ENCODE measurements around the gene EIF4G3.
"Not testable (repeated sequence)": the region's sequence is repeated elsewhere in the genome, so short reads cannot be mapped to it uniquely, and the experiment has no call there.

Gene EIF4G3

DNA sequence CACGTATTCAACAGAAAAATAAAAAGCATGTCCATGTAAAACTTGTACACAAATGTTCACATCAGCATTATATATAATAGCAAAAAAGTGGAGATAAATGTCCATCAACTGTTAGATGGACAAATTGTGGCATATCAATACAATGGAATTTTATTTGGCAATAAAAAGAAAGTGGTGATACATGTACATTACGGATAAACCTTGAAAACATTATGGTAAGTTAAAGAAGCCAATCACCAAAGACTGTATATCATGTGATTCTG is 76.9 kb downstream of the EIF4G3 start:
- DNase-seq = no peak

DNA sequence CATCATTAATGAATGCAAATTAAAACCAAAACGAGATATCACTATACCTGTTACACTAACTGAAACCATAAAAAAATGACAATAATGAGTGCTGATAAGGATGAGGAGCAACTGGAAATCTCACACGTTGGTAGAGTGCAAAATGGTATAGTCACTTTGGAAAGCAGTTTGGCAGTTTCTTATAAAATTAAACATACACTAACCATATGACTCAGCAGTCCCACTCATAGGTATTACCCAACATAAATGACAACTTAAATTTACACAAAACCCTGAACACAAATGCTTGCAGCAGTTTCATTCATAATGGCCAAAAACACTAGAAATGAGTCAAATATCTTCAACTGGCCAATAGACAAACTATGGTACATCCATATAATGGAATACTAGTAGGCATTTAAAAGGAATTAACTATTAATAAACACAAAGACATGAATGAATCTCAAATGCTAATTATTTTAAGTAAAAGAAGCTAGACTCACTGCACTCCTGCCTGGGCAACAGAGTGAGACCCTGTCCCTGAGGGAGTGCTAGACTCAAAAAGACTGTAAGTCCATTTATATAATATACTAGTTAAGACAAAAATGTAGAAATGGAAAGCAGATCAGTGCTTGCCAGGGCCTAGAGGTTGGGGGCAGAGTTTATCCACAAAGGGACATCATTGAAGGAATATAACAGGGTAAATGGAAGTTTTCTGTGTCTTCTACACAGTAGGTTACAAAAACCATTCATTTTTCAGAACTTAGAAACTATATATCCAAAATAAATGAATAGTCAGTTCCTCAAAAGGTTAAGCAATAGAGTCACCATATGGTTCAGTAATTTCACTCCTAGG is 77.4 kb downstream of the EIF4G3 start:
- DNase-seq = no peak

DNA sequence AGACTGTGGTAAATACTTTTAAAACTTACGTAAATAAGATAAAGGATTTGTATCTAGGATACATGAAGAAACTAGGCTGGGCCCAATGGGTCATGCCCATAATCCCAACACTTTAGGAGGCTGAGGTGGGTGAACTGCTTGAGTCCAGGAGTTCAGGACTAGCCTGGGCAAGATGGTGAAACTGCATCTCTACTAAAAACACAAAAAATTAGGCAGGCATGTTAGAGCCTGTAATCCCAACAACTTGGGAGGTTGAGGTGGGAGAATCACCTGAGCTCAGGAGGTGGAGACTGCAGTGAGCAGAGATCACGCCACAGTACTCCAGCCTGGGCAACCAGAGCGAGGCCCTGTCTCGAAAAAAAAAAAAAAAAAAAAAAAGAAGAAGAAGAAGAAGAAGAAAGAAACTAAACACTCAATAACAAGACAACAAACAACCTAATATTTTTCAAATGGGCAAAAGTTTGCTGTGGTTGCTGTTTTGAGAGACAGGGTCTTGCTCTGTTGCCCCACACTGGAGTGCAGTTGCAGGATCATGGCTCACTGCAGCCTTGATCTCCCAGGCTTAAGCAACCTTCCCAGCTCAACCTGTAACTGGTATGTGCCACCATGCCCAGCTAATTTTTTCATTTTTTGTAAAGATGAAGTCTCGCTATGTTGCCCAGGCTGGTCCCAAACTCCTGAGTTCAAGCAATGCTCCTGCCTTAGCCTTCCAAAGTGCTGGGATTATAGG is 78.3 kb downstream of the EIF4G3 start:
- no peak for DNase-seq

DNA sequence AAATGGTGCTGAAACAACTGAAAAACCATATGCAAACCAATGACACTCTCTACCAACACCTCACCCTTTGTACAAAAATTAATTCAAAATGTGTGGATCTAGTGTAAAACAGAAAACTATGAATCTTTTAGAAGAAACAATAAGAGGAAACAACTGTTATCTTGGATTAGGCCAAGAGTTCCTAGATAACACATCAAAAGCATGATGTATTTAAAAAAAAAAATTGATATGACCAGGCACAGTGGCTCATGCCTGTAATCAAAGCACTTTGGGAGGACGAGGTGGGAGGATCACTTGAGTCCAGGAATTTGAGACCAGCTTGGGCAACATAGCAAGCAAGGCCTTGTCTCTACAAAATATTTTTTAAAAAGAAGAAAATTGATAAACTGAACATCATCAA is 79.0 kb downstream of the EIF4G3 start:
- DNase-seq = no peak

DNA sequence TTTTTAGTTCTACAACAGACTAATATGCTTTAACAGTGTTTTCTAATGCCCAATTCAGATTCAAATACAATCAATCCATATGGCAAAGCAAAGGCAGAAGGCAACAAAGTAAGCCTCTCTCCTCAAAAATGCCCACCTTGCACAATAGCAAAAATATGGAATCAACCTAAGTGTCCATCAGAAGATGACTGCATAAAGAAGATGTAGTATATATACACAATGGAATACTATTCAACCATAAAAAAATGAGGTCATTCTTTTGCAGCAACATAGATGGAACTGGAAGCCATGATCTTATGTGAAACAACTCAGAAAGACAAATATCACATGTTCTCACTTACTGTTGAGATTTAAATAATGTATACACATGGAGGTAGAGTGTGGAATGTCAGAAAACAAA is 80.7 kb downstream of the EIF4G3 start:
- no peak for DNase-seq

DNA sequence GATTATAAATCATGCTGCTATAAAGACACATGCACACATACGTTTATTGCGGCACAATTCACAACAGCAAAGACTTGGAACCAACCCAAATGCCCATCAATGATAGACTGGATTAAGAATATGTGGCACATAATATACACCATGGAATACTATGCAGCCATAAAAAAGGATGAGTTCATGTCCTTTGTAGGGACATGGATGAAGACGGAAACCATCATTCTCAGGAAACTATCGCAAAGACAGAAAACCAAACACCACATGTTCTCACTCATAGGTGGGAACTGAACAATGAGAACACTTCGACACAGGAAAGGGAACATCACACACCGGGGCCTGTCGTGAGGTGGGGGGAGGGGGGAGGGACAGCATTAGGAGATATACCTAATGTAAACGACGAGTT is 82.4 kb downstream of the EIF4G3 start:
- DNase-seq = not testable (repeated sequence)

- DNase-seq = not testable (repeated sequence)
These were observed 83.3 kb downstream of the EIF4G3 start for GRCh38 chr1:21093271-21093958.

- DNase-seq = not testable (repeated sequence)
These were observed 84.2 kb downstream of the EIF4G3 start for GRCh38 chr1:21092545-21092944.

- not testable (repeated sequence) for DNase-seq
These were observed 85.5 kb downstream of the EIF4G3 start for GRCh38 chr1:21091053-21091690.

- no peak for DNase-seq
These were observed 86.2 kb downstream of the EIF4G3 start for GRCh38 chr1:21090463-21090862.

- DNase-seq = no peak
These were observed 87.0 kb downstream of the EIF4G3 start for GRCh38 chr1:21089731-21090130.

DNA sequence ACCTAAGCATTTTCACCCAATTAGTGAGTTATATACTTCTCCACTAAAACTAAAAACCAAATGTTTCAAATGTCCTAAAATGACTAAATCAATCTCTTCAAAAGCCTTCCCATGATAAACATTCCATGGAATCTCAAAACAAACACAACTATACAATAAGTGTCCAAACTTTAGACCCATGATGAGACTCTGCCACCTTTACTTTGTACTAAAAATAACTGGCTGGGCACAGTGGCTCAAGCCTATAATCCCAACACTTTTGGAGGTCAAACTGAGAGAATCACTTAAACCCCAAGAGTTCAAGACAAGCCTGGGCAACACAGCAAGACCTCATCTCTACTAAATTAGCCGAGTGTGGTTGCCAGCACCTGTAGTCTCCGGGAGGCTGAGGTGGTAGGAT is 87.4 kb downstream of the EIF4G3 start:
- DNase-seq = no peak

DNA sequence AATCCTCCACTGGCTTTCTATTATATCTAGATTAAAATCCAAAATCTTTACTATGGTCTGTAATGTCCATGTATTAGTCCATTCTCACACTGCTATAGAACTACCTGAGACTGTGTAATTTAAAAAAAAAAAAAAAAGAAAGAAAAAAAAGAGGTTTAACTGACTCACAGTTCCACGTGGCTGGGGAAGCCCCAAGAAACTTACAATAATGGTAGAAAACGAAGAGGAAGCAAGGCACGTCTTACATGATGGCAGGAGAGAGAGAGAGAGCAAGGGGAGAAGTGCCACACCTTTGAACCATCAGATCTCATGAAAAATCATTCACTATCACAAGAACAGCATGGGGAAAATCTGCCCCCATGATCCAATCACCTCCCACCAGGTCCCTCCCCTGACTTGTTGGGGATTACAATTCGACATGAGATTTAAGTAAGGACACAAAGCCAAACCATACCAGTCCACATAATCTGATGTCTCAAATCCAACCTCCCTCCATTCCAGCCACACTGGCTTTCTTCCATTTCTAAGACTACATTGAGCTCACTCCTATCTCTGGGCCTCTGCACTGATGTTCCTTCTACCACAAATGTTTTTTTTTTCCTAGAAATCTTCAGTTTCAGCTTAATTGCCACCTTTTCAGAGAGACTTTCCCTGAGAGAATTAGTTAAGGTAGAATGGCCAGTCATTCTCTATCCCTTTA is 92.4 kb downstream of the EIF4G3 start:
- DNase-seq = no peak

GRCh38 chr1:21082073-21082472 is 94.6 kb downstream of the EIF4G3 start:
- DNase-seq = no peak

DNA sequence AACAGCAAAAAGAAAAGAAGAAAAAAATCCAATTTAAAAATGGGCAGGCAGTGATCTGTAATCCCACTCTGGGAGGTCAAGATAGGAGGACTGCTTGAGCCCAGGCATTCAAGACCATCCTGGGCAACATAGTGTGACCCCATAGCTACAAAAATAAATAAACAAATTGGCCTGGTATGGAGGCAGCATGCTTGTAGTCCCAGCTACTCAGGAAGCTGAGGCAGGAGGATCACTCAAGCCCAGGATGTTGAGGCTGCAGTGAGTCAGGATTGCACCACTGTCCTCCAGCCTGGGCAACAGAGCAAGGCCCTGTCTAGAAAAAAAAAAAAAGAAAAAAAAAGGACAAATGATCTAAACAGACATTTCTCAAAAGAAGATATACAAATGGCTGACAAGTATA is 99.6 kb downstream of the EIF4G3 start:
- DNase-seq = no peak

GRCh38 chr1:21072721-21073120 is 104.0 kb downstream of the EIF4G3 start:
- DNase-seq = no peak

- no peak for DNase-seq
These were observed 107.1 kb downstream of the EIF4G3 start for GRCh38 chr1:21069549-21069948.

- DNase-seq = no peak
These were observed 107.8 kb downstream of the EIF4G3 start for GRCh38 chr1:21068937-21069336.

DNA sequence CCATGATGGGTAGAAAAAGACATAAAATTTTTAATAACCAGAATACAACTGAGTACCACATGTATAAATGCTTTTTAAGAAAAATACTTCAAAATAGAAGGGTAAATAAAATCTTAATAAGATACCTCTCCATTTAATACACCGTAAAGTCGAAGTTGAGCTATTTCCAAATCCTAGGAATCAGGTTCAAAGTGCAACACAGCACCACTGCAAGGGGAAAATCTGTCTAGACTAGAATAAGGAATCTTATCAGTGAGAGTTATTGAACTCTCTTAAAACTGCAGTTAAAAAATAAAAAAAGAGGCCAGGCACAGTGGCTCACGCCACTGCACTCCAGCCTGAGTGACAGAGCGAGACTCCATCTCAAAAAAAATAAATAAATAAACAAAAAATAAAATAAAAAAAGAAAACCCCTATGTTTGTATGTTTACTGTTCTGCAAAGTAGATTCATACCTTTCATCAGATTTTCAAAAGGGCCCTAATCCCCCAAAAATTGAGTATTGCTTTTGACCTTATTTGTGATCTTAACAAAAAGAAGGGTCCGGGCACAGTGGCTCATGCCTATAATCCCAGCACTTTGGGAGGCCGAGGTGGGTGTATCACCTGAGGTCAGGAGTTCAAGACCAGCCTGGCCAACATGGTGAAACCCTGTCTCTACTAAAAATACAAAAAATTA is 109.0 kb downstream of the EIF4G3 start:
- no peak for DNase-seq

DNA sequence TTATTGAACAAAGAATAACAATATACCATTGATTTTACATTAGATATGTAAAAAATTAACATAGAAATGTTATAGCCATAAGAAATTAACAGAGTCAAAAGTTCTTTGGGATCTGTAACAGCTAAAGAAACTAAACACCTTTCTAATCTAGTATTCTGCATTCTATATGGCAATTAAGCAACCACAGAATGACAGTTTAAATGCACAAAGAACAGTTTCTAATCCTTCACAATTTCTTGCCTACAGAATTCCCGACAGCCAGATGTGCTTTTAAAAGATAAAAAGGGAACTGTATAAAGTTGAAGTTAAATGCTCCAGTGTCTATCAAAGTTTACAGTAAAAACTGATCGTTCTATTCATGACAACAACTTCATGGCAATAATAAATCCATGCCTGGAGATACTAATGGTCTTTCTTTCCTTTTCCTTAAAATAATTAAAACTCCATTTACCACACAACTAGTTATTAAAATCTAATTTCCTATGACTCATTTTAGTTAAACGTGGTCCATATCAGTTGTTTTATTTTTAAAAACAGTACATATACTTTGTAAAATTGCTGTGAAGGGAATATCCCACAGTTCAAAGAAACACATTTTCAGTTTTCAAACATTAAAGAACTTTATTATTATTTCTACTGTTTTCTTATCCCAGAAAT is 110.2 kb downstream of the EIF4G3 start:
- no peak for DNase-seq

DNA sequence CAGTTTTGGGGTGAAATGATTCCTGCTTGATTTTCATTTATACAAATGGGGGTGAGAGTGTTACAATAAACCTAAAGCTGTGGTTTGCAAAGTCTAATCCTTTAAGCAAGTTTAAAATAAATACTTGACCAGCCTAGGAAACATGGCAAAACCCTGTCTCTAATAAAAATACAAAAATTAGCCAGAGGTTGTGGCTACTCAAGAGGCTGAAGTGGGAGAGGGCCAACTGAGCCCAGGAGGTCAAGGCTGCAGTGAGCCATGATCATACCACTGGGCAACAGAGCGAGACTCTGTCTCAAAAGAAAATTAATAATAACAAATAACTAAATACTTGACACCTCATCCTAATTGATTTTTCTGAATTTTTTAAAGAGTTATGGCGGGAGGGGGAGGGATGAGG is 110.8 kb downstream of the EIF4G3 start:
- no peak for DNase-seq

DNA sequence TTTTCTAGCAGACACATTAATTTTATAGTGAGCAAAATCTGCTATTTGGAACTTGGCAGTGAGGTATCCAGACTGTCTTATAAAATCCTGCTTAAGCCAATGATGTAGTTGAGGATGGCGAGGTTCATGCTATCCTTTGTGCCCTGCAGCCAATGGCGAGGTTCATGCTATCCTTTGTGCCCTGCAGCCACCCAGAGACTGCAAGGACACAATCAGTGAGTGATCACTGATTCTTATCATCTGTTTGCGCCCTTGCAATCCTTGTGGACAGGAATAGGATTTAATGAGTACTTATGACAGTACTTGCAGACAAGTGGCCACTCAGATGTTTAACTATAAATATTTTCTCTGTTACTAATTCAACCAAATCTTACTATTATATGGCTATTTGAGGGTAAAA is 112.6 kb downstream of the EIF4G3 start:
- no peak for DNase-seq
